GM12878 (cell line): ENCODE measurements around the gene XNDC1N. TPM values are rescaled to one million over a fixed set of nuclear protein-coding genes. Genes with fewer than 3 reads are reported as not detected.

Source experiments
- ASH2L ChIP-seq: fragments of 300-600, 200-600 bp; sonication (generic); IDR thresholded peaks from 2 replicates; pipeline ENCODE4 v1.6.1; 2017; ENCODE audit warnings: low read depth, mild to moderate bottlenecking, borderline replicate concordance
- CBX3 ChIP-seq: fragments of 200-600 bp; sonication (generic); IDR thresholded peaks from 2 replicates; pipeline ENCODE4 v1.6.1; 2016; ENCODE audit warnings: low read depth, borderline replicate concordance
- CHD4 ChIP-seq: fragments of 200-600 bp; sonication (generic); IDR thresholded peaks from 2 replicates; pipeline ENCODE4 v1.6.1; 2016; ENCODE audit warnings: mild to moderate bottlenecking
- CREM ChIP-seq: IDR thresholded peaks from 2 replicates; pipeline ENCODE4 v1.6.1; 2014; ENCODE audit warnings: antibody characterized with exemption, low read depth
- CTCF ChIP-seq, 3 experiments: IDR thresholded peaks in 2 of 3; conservative IDR thresholded peaks in 1 of 3; 2 replicates each; pipeline ENCODE4 v1.5.1; 2011; ENCODE audit warnings: low read depth in 3 of 3, low read length in 3 of 3, mild to moderate bottlenecking in 3 of 3, control low read depth in 2 of 3, moderate library complexity in 2 of 3, inconsistent platforms in 1 of 3, mixed read lengths in 1 of 3; ENCODE audit not compliant: control insufficient read depth in 2 of 3, insufficient read depth in 1 of 3; ENCODE audit errors: extremely low read depth in 1 of 3
- CUX1 ChIP-seq: IDR thresholded peaks from 2 replicates; pipeline ENCODE4 v1.6.1; 2012; ENCODE audit warnings: improper control_type of control experiment, low read depth, low read length; ENCODE audit not compliant: insufficient replicate concordance
- HDAC6 ChIP-seq: fragments of 200-600 bp; sonication (generic); IDR thresholded peaks from one replicate; pipeline ENCODE4 v1.8.0; 2017; ENCODE audit warnings: antibody characterized with exemption; ENCODE audit not compliant: unreplicated experiment
- IKZF2 ChIP-seq, 2 experiments: fragments of 450-650 bp; IDR thresholded peaks; 2 replicates each; pipeline ENCODE4 v1.6.1; 2017; ENCODE audit warnings: mild to moderate bottlenecking in 2 of 2, moderate library complexity in 2 of 2
- IRF4 ChIP-seq: IDR thresholded peaks from 2 replicates; pipeline ENCODE4 v1.6.1; 2011; ENCODE audit warnings: low read depth, low read length
- PBX3 ChIP-seq: IDR thresholded peaks from 2 replicates; pipeline ENCODE4 v1.6.1; 2011; ENCODE audit warnings: mild to moderate bottlenecking, low read depth, low read length, moderate library complexity; ENCODE audit not compliant: insufficient replicate concordance
- POLR2AphosphoS5 ChIP-seq: IDR thresholded peaks from 2 replicates; pipeline ENCODE4 v1.6.1; 2011; ENCODE audit warnings: mild to moderate bottlenecking, low read length, inconsistent platforms
- RELA ChIP-seq: fragments of 450-650 bp; IDR thresholded peaks from 2 replicates; pipeline ENCODE4 v1.8.0; 2014; ENCODE audit warnings: borderline replicate concordance; ENCODE audit not compliant: partially characterized antibody
- STAT1 ChIP-seq: fragments of 450-650 bp; conservative IDR thresholded peaks from 2 replicates; pipeline ENCODE4 v1.6.1; 2014; ENCODE audit warnings: antibody characterized with exemption, mild to moderate bottlenecking
- TCF7 ChIP-seq: IDR thresholded peaks from 2 replicates; pipeline ENCODE4 v1.6.1; 2014; ENCODE audit warnings: antibody characterized with exemption, borderline replicate concordance
- USF2 ChIP-seq: IDR thresholded peaks from 2 replicates; pipeline ENCODE4 v1.6.1; 2011; ENCODE audit warnings: low read depth, low read length, improper control_type of control experiment, borderline replicate concordance
- YBX1 ChIP-seq: fragments of 450-650 bp; IDR thresholded peaks from 2 replicates; pipeline ENCODE4 v1.6.1; 2016; ENCODE audit warnings: antibody characterized with exemption
- YY1 ChIP-seq: IDR thresholded peaks from 2 replicates; pipeline ENCODE4 v1.6.1; 2011; ENCODE audit warnings: low read depth, mild to moderate bottlenecking, low read length
- polyA plus RNA-seq, 11 experiments: library from polyadenylated mRNA; depleted of rRNA in 4 of 11; unstranded in 6 of 11; stranded (reverse) in 5 of 11; fragments of >200 nt; fragmentation: Nextera tagmentation in 4 of 11; fragmentation: Illumina TruSeq in 1 of 11; extraction: Ambion mirVana in 4 of 11; extraction: Trizol in 1 of 11; gene quantifications; 1 replicate in 1 of 11; 2 replicates in 10 of 11; pipeline versions ENCODE4 v1.2.1 to v1.2.3, GENCODE V29; 2011 to 2016; ENCODE audit warnings: inconsistent platforms in 2 of 11, missing spikeins in 2 of 11, low read depth in 1 of 11
- total RNA-seq, 4 experiments: library from RNA; depleted of rRNA in 3 of 4; stranded (reverse); fragments of >200 nt in 3 of 4; fragmentation: Illumina TruSeq in 1 of 4; extraction: Trizol in 1 of 4; gene quantifications; 2 replicates each; pipeline versions ENCODE4 v1.2.1 to v1.2.3, GENCODE V29; 2013 to 2021
- TF ChIP-seq, protein P1 (sequence below): fragments of 450-650 bp; IDR thresholded peaks from 2 replicates; pipeline ENCODE4 v1.6.1; 2017; ENCODE audit warnings: antibody characterized with exemption, mild to moderate bottlenecking, moderate library complexity

XNDC1N gene
- total and polyA plus RNA-seq, 10 of the 15 experiments (the other 5 are each of a cell fraction or from before 2014, with no cell fraction given): 5.7 to 13.7 (median 9.8) TPM

GRCh38 chr11:71928737-71929443 is 496 bp upstream of the XNDC1N start, which contains the start of gene RNF121 (continued):
- peak; percentile 80; the same call in 1 of the 2 replicates for TF ChIP-seq STAT1
- no peak for TF ChIP-seq HDAC6
- TF ChIP-seq POLR2AphosphoS5: peak; percentile 83
- no peak for TF ChIP-seq YBX1
- peak; percentile 82 for TF ChIP-seq PBX3
- no peak; the same call in 1 of the 2 replicates for TF ChIP-seq CREM
- no peak for TF ChIP-seq CHD4
- no peak for TF ChIP-seq IRF4
- no peak for TF ChIP-seq RELA
- no peak for TF ChIP-seq CUX1
- peak; percentile 97 for TF ChIP-seq YY1
- TF ChIP-seq, protein P1, sequence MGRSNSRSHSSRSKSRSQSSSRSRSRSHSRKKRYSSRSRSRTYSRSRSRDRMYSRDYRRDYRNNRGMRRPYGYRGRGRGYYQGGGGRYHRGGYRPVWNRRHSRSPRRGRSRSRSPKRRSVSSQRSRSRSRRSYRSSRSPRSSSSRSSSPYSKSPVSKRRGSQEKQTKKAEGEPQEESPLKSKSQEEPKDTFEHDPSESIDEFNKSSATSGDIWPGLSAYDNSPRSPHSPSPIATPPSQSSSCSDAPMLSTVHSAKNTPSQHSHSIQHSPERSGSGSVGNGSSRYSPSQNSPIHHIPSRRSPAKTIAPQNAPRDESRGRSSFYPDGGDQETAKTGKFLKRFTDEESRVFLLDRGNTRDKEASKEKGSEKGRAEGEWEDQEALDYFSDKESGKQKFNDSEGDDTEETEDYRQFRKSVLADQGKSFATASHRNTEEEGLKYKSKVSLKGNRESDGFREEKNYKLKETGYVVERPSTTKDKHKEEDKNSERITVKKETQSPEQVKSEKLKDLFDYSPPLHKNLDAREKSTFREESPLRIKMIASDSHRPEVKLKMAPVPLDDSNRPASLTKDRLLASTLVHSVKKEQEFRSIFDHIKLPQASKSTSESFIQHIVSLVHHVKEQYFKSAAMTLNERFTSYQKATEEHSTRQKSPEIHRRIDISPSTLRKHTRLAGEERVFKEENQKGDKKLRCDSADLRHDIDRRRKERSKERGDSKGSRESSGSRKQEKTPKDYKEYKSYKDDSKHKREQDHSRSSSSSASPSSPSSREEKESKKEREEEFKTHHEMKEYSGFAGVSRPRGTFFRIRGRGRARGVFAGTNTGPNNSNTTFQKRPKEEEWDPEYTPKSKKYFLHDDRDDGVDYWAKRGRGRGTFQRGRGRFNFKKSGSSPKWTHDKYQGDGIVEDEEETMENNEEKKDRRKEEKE: no peak
- no peak for TF ChIP-seq CBX3
- no peak for TF ChIP-seq CTCF (IDR thresholded peaks at IDR 0.05 in 2 of 3, conservative IDR thresholded peaks at IDR 0.05 in 1 of 3; ENCODE audit: control insufficient read depth in 2 of 3, extremely low read depth in 1 of 3, insufficient read depth in 1 of 3, low read depth in 3 of 3, low read length in 3 of 3)
- no peak for TF ChIP-seq USF2
- no peak for TF ChIP-seq TCF7
- TF ChIP-seq ASH2L: peak; percentile 35; the same call in 1 of the 2 replicates
- TF ChIP-seq IKZF2 (IDR thresholded peaks at IDR 0.05): peak in 1 of 2 experiments; percentile 41; a peak in 1 of 4 replicates
